GM19193 (cell line): ENCODE data around the gene SLC26A9.

Source experiments
- POLR2A ChIP-seq: IDR thresholded peaks from 4 replicates; pipeline ENCODE4 v1.6.1; 2011; ENCODE audit not compliant: insufficient read depth, insufficient read length; ENCODE audit errors: extremely low read depth

The SLC26A9 gene

DNA sequence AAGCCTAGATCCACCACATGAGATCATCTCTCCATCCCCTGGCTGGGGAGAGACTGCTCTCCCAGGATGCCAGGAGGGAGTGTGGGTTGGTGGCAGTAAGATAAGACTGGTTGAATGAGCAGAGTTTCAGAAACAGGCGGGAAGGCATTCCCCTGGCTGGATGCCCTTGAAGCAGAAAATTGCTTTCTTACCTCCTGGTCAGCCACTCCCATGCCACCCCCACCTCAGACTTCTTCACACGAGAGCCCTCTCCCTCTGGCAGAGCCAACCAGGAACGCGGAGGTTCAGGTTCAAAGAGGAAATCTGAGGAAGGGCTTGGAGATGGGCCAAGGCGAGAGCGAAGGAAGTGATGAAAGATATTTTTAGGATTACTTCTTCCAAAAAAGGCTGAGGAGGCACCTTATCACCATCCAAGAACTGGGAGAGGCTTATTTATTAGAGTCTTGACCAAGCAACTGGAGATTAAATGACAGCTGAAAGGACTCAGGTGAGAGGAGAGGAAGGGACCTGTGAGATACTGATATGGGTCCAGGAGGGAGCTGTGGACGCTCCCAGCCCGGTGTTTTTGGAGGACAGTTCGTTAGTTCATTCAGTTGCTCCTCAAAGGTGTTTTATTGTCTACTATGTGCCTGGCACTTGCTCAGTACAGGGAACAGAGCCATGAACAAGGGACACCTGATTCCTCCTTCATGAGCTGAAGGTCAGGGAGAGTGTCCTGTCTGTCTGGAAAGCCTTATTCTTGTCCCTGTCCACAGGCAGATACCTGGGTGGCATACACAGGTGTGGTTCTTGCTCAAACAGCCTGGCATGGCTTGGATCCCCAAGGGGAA lies 18.9 kb upstream of the SLC26A9 start:
- no peak for TF ChIP-seq POLR2A

DNA sequence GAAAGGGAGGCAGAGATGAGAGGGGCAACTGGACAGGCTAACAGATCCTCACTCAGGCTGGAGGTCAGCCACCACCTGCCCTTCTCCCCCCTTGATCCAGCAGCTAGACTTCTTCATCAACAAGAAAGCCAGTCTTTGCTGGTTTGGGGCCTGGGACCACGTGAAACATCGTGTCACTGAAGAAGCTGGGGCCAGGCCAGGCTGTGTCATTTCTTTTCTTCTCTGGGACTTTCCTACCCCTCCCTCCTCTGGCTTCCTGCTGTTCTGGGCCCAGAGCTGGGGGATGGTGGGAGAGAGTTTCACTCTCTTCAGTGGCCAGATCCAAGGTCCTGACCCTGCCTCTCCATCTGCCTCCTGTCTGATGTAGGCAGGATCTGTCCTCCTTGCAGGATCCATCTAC lies 18.1 kb upstream of the SLC26A9 start:
- TF ChIP-seq POLR2A, result no peak

- no peak for TF ChIP-seq POLR2A
Measured at GRCh38 chr1:205959789-205960188, 16.5 kb upstream of the SLC26A9 start.

DNA sequence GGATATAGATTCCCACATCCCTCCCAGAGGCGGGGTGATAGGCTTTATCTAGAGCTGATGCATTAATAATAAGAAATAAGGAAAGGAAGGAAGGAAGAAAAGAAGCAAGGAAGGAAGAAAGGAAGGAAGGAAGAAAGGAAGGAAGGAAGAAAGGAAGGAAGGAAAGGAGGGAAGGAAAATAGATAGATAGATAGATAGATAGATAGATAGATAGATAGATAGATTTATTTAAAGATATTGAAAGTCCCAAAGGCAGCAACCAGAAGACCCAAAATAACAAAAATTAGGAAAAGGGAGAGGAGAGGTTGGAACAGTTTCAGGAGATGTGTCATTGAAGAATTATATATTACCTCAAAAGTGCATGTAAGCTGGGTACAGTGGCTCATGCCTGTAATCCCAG lies 12.2 kb upstream of the SLC26A9 start:
- no peak for TF ChIP-seq POLR2A

DNA sequence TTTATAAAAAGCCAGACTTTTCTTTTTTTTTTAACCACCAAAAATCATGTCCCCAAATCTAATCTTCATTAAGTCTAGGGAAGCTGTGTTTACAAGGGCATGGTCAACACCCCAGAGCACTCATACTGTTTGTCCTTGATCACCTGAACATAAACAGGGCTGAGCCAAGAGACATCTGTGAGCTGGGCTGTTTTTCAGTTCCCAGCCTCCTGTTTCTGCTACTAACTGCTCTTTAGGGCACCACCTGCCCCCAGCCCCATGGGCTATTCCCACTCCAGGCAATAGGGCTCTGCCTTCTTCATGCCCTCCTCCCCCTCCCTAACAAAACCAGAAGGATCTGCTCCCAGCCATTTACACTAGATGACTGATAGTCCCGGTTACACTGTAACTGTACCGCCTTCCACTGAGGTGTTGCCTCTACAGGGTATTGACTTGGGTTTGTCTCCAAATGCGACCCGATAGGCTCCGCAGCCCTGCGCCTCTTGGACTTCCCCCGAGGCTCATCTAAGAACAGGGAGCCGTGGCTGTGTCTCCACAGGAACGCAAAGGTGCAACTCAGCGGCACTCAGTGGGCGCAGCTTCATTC lies 11.7 kb upstream of the SLC26A9 start:
- no peak for TF ChIP-seq POLR2A

DNA sequence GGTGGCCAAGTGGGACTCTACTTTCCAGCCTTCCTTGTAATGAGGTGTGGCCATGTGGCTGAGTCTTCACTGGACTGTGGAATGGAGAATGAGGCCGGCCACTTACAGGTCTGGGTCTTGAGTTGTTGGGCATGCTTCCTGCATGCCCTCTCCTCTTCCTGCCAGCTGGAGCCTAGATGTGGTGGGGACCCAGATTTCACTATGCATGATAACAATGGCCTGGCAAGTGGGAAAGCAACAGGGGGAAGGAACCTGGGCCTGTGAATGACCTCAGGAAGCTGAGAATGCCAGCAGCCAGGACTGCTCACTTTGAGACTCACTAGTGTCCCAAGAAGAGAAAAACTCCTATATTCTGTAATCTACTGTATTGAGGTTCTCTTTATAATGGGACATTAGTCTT lies 8.5 kb upstream of the SLC26A9 start:
- no peak for TF ChIP-seq POLR2A

DNA sequence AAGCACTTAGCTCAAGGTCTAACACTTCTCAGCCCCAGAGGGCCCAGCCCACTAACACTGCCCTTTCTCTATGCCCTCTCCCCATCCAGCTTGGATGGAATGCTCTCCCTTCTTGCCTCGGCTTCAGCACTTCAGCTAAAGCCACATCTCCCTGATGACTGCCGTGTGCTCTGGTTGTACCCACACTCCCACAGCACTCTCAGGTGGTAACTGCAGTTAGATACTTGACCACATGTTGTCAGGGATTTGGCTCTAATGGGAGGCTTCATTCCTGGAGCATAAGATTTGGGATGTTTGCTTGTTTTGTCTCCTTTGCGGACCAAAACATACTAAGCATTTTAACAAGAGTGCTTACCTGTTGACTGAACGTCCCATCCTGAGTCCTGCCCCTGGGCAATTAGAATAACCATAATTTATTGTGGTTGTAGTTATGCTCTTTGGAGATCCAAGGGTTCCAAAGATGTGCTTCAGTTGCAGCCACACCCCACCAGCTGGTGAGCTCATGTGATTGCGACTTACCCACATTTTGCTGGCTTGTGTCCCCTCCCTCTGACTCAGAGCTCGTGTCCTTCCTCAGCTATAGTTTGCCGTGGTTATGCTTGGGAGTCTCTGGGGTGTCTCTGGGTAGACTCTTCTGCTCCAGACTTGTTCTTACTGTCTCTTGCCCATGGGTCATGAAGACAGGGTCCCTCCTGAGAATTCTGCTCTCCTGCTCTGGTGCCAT lies 7.7 kb upstream of the SLC26A9 start:
- TF ChIP-seq POLR2A, result no peak

- no peak for TF ChIP-seq POLR2A
Measured at GRCh38 chr1:205950280-205950679, 7.0 kb upstream of the SLC26A9 start.

GRCh38 chr1:205949753-205950152 lies 6.5 kb upstream of the SLC26A9 start:
- TF ChIP-seq POLR2A, result no peak

DNA sequence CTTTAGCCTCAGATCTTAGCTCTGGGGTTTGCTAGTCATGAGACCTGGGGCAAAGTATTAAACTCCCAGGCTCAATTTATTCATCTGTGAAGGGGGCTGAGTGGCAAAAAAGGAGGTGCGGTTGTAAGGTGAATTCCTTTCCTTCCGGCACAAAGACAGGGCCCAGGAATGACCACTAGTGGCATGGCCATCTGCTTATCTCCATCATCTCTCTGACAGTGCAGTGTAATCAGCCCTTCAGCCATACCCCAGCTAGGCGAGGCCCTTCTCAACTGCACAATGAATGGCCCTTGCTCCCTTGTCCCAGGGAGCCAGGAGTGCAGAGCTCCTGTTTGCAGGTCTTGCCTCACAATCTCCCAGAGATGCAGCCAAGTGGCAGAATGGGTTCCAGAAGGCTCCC lies 5.6 kb upstream of the SLC26A9 start:
- no peak for TF ChIP-seq POLR2A

DNA sequence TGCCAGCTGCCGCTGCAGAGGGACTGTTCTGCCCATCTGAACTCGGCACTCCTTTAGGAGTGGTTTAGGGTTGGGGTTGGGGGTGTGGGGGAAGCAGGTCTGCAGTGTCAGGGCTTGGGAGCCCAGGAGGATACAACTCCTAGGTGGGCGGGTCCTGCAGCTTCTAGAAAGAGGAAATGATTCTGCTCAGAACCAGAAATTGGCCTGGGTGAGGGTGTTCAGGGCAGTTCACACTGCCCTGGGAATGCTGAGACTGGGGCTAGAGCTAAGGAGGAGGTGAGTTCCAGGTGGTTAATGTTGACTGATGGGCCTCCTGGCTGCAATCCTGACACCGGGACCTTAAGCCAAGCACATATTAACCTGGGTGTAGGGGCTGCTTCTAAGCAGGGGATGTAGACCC lies 4.8 kb upstream of the SLC26A9 start:
- no peak for TF ChIP-seq POLR2A

- no peak for TF ChIP-seq POLR2A
Measured at GRCh38 chr1:205947024-205947423, 3.8 kb upstream of the SLC26A9 start.

DNA sequence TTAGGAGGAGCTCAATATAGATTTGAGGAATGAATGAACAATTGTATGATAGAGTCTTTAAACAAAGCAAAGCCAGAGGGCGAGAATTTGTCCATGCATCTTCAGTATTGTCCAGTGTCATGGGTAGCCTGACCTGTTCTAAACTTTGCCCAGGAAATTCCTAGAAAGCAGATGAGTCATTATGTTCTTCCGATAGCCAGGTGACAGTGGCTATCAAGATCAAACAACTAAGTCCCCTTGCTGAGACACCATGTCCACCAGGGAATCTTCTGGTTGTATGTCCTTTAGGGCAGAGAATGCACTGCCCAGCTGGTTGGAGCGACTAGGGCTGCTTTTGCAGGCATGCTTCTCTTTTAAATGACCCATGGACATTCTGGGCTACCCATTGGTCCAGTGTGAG lies 1.8 kb upstream of the SLC26A9 start:
- TF ChIP-seq POLR2A, result no peak

DNA sequence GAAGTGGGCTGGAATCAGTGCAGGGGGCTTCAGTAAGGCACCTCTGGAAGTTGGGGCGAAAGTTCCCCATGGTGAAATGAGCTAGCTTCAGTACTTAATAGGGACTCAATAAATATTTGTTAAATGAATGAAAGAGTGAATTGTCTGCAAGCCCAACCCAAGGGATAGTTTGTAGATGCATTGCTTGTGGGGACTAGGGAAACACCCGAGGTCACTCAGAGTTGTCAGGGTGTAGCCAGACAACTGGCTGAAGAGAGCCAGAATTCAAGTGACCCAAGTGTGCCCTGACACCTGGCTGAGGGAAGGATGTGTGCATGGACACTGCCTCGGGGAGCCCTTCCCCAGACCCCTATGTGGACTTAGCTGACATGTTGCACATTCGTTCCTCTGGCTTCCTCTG lies 1.3 kb upstream of the SLC26A9 start:
- TF ChIP-seq POLR2A, result no peak

DNA sequence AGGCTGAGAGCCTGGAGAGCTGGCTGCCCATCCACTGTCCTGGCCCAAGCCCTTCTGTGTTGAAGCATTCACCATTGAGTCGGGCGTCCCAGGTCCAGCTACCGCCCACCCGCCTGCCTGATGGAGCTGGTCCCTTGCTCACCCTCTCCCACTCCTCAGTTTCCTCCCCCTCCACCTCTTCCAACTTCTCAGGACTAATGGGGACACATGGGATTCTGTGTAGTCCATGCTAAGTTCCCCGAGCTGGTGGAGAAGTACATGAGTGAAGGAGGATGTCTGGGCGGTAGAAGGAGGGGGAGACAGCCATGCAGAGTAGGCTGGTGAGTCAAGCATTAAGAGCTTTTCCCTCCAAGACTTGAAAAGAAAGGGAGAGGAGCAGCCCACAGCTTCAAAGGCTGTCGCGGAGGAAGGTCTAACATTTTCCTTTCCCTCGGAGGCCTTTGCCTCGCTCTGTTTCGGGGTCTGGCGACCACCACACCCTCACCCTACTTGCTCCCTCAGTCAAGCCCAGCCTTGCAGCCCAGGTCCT lies 561 bp downstream of the SLC26A9 start:
- no peak for TF ChIP-seq POLR2A
